Neutrophil (primary cell): ENCODE data around the gene PATE3.

Source experiments
- H3K27ac ChIP-seq: fragments of 200-600 bp; sonication (generic); 2 replicates; pipeline ENCODE4 v1.5.1; 2016; ENCODE audit warnings: mild to moderate bottlenecking, moderate library complexity
- H3K27me3 ChIP-seq: fragments of 200-600 bp; sonication (generic); 2 replicates; pipeline ENCODE4 v1.6.0; 2016; ENCODE audit warnings: mild to moderate bottlenecking
- H3K36me3 ChIP-seq: fragments of 200-600 bp; sonication (generic); 2 replicates; pipeline ENCODE4 v1.5.1; 2017
- H3K4me1 ChIP-seq, 2 experiments: fragments of 200-600 bp in 1 of 2; sonication (generic) in 1 of 2; 1 replicate in 1 of 2; 2 replicates in 1 of 2; pipeline versions ENCODE4 v1.5.1 to v1.6.1; 2013 to 2016; ENCODE audit warnings: low read depth in 1 of 2, low read length in 1 of 2, mild to moderate bottlenecking in 1 of 2, moderate library complexity in 1 of 2; ENCODE audit not compliant: control insufficient read depth in 1 of 2, insufficient read depth in 1 of 2
- H3K4me3 ChIP-seq, 2 experiments: fragments of 200-600 bp in 1 of 2; sonication (generic) in 1 of 2; 1 replicate in 1 of 2; 2 replicates in 1 of 2; pipeline ENCODE4 v1.5.1; 2013 to 2016; ENCODE audit warnings: low read depth in 1 of 2, low read length in 1 of 2, mild to moderate bottlenecking in 1 of 2, moderate library complexity in 1 of 2
- H3K9me3 ChIP-seq: fragments of 200-600 bp; sonication (generic); 2 replicates; pipeline ENCODE4 v1.5.1; 2016
- TF ChIP-seq, protein P1 (sequence below): fragments of 200-600 bp; sonication (generic); IDR thresholded peaks from 2 replicates; pipeline ENCODE4 v1.5.1; 2016; ENCODE audit warnings: antibody characterized with exemption

Gene PATE3

GRCh38 chr11:125784678-125785077 is 3.2 kb upstream of the PATE3 start:
- Histone ChIP-seq H3K27ac (no peak overlapping the region), H3K36me3 (no peaks in the 10 kb centered on the region), H3K9me3 (no peaks in the 10 kb centered on the region), H3K4me1 (no peaks in the 10 kb centered on the region), H3K4me3 (no peak overlapping the region), H3K27me3 (no peaks in the 10 kb centered on the region)
- TF ChIP-seq, protein P1, sequence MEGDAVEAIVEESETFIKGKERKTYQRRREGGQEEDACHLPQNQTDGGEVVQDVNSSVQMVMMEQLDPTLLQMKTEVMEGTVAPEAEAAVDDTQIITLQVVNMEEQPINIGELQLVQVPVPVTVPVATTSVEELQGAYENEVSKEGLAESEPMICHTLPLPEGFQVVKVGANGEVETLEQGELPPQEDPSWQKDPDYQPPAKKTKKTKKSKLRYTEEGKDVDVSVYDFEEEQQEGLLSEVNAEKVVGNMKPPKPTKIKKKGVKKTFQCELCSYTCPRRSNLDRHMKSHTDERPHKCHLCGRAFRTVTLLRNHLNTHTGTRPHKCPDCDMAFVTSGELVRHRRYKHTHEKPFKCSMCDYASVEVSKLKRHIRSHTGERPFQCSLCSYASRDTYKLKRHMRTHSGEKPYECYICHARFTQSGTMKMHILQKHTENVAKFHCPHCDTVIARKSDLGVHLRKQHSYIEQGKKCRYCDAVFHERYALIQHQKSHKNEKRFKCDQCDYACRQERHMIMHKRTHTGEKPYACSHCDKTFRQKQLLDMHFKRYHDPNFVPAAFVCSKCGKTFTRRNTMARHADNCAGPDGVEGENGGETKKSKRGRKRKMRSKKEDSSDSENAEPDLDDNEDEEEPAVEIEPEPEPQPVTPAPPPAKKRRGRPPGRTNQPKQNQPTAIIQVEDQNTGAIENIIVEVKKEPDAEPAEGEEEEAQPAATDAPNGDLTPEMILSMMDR, result no peak

DNA sequence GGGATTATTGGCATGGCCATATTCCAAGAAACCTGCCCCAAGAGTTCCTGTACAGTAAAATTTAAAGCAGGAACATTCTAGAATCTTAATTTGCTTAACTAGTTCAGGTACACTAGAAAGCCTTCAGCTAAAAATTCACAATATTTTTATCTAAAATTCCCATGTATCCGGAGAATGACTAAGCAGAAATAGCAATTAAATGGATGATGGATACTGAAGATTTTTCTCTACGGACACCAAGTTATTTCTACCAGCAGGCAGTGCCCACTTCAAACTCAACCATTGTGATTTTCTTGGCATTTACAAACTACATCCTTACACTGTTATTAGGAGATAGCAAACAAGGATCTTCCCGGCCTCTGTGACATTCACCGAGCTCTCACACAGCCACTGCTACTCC is 2.9 kb downstream of the PATE3 start:
- no peak overlapping the region for H3K27ac ChIP-seq
- H3K9me3 ChIP-seq, result no peaks in the 10 kb centered on the region
- no peaks in the 10 kb centered on the region for H3K4me1 ChIP-seq
- TF ChIP-seq, protein P1, result no peak
- H3K36me3 ChIP-seq, result no peaks in the 10 kb centered on the region
- no peaks in the 10 kb centered on the region for H3K27me3 ChIP-seq
- H3K4me3 ChIP-seq, result no peak overlapping the region

- Histone ChIP-seq H3K4me3 (no peak overlapping the region), H3K36me3 (no peaks in the 10 kb centered on the region), H3K4me1 (no peaks in the 10 kb centered on the region), H3K27ac (no peak overlapping the region), H3K27me3 (no peaks in the 10 kb centered on the region), H3K9me3 (no peaks in the 10 kb centered on the region)
- TF ChIP-seq, protein P1, result no peak
Measured at GRCh38 chr11:125797641-125798040, 9.7 kb downstream of the PATE3 start.

DNA sequence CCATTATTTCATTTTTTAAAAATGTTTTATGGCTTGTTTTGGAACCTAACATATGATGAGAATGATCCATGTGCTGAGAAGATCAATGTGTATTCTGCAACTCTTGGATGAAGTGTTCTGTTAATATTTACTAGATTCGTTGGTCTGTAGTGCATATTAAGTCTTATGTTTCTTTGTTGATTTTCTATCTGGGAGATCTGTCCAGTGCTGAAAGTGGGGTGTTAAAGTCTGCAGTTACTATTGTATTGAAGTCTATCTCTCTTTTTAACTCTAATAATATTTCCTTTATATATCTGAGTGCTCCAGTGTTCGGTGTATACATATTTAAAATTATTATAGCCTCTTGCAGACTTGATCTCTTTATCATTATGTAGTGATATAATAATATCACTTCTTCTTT is 11.9 kb downstream of the PATE3 start:
- Histone ChIP-seq H3K27me3 (no peaks in the 10 kb centered on the region), H3K27ac (no peak overlapping the region), H3K9me3 (no peaks in the 10 kb centered on the region), H3K4me3 (no peak overlapping the region), H3K36me3 (no peaks in the 10 kb centered on the region), H3K4me1 (no peaks in the 10 kb centered on the region)
- TF ChIP-seq, protein P1, result no peak

- TF ChIP-seq, protein P1, result no peak
- H3K9me3 ChIP-seq, result no peaks in the 10 kb centered on the region
- no peaks in the 10 kb centered on the region for H3K36me3 ChIP-seq
- H3K27me3 ChIP-seq, result no peaks in the 10 kb centered on the region
- H3K4me1 ChIP-seq, result no peaks in the 10 kb centered on the region
- no peak overlapping the region for H3K27ac ChIP-seq
- H3K4me3 ChIP-seq, result no peak overlapping the region
Measured at GRCh38 chr11:125802387-125802786, 14.5 kb downstream of the PATE3 start.

- H3K27me3 ChIP-seq, result no peaks in the 10 kb centered on the region
- TF ChIP-seq, protein P1, result no peak
- no peaks in the 10 kb centered on the region for H3K4me1 ChIP-seq
- H3K4me3 ChIP-seq, result no peak overlapping the region
- H3K9me3 ChIP-seq, result no peaks in the 10 kb centered on the region
- no peak overlapping the region for H3K27ac ChIP-seq
- no peaks in the 10 kb centered on the region for H3K36me3 ChIP-seq
Measured at GRCh38 chr11:125807909-125808308, 20.0 kb downstream of the PATE3 start.
